Muscle of back (tissue), 11 donors: ENCODE results near the gene PCBP1. TPM values are rescaled to one million over a fixed set of nuclear protein-coding genes. Genes with fewer than 3 reads are reported as not detected.
A peak's percentile ranks its signal among the peaks of the same experiment; 100 is the strongest.
"Not testable (repeated sequence)": the region's sequence is repeated elsewhere in the genome, so short reads cannot be mapped to it uniquely, and the experiment has no call there.

Source experiments
- DNase-seq, 3 donors: peaks; one replicate each; pipeline versions ENCODE4 v3.0.0 to v3.0.0-alpha.2; 2013
- polyA plus RNA-seq, 10 donors: library from polyadenylated mRNA; unstranded; fragments of 120-200 nt; gene quantifications; one replicate each; pipeline ENCODE4 v1.2.1, GENCODE V29; 2013; ENCODE audit not compliant: insufficient read length in 10 of 10

Gene PCBP1
- polyA plus RNA-seq, 10 donors = 236 to 302 (median 276) TPM

GRCh38 chr2:70122470-70122869, 35.2 kb downstream of the PCBP1 start:
- DNase-seq = no peak

GRCh38 chr2:70123051-70123828, 36.0 kb downstream of the PCBP1 start:
- peak; percentile 86 to 95 (median 86) for DNase-seq

GRCh38 chr2:70123829-70124116, 36.5 kb downstream of the PCBP1 start:
- no peak for DNase-seq

- peak in 2 of 3 donors; percentile 81 to 94 for DNase-seq
Observed at GRCh38 chr2:70124983-70125480, 37.8 kb downstream of the PCBP1 start.

GRCh38 chr2:70125498-70125898, 38.2 kb downstream of the PCBP1 start:
- no peak for DNase-seq

GRCh38 chr2:70126413-70126812, 39.1 kb downstream of the PCBP1 start:
- DNase-seq = no peak

GRCh38 chr2:70128005-70128404, 40.7 kb downstream of the PCBP1 start:
- DNase-seq = no peak

GRCh38 chr2:70131344-70132143, 44.3 kb downstream of the PCBP1 start:
- DNase-seq = not testable (repeated sequence)

- peak; percentile 71 to 92 (median 79) for DNase-seq
Observed at GRCh38 chr2:70132244-70133126, 45.2 kb downstream of the PCBP1 start.

GRCh38 chr2:70133127-70133452, 45.8 kb downstream of the PCBP1 start:
- DNase-seq = no peak

- DNase-seq = peak in 1 of 3 donors; percentile 55
Observed at GRCh38 chr2:70133491-70134322, 46.4 kb downstream of the PCBP1 start.

- not testable (repeated sequence) for DNase-seq
Observed at GRCh38 chr2:70134323-70134983, 47.2 kb downstream of the PCBP1 start.

Other genes starting within 250 kb of the PCBP1 start
- 10 to 100 TPM; 60.9 to 74.0 (median 70.2) TPM for gene SNRNP27, start 193.5 kb upstream of the PCBP1 start, polyA plus RNA-seq
- 1 to 10 TPM; 4.0 to 9.8 (median 6.2) TPM for gene MXD1, start 172.4 kb upstream of the PCBP1 start, polyA plus RNA-seq
- gene ASPRV1, start 125.8 kb upstream of the PCBP1 start, polyA plus RNA-seq = 1 to 10 TPM; 1.7 to 3.9 (median 2.6) TPM
- 10 to 100 TPM in 4 of 10 donors, 1 to 10 TPM in 6; 7.7 to 12.7 (median 9.3) TPM for gene C2orf42, start 103.5 kb downstream of the PCBP1 start, polyA plus RNA-seq
- 100 to 1,000 TPM; 137 to 307 (median 197) TPM for gene TIA1, start 161.2 kb downstream of the PCBP1 start, polyA plus RNA-seq
- gene PCYOX1, start 170.7 kb downstream of the PCBP1 start, polyA plus RNA-seq = 10 to 100 TPM; 21.7 to 39.7 (median 35.0) TPM
- gene SNRPG, start 206.3 kb downstream of the PCBP1 start, polyA plus RNA-seq = 100 to 1,000 TPM in 2 of 10 donors, 10 to 100 TPM in 8; 65.2 to 108 (median 88.7) TPM
- gene FAM136A, start 214.6 kb downstream of the PCBP1 start, polyA plus RNA-seq = 10 to 100 TPM; 35.0 to 46.6 (median 41.5) TPM